ENCODE results near the gene ARPC3.
"Not testable (repeated sequence)": the region's sequence is repeated elsewhere in the genome, so short reads cannot be mapped to it uniquely, and the experiment has no call there.

GRCh38 chr12:110417113-110417512 is 33.0 kb downstream of the ARPC3 start:
- TF ChIP-seq, protein P1, sequence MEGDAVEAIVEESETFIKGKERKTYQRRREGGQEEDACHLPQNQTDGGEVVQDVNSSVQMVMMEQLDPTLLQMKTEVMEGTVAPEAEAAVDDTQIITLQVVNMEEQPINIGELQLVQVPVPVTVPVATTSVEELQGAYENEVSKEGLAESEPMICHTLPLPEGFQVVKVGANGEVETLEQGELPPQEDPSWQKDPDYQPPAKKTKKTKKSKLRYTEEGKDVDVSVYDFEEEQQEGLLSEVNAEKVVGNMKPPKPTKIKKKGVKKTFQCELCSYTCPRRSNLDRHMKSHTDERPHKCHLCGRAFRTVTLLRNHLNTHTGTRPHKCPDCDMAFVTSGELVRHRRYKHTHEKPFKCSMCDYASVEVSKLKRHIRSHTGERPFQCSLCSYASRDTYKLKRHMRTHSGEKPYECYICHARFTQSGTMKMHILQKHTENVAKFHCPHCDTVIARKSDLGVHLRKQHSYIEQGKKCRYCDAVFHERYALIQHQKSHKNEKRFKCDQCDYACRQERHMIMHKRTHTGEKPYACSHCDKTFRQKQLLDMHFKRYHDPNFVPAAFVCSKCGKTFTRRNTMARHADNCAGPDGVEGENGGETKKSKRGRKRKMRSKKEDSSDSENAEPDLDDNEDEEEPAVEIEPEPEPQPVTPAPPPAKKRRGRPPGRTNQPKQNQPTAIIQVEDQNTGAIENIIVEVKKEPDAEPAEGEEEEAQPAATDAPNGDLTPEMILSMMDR (IDR thresholded peaks at IDR 0.05; ENCODE audit: low read length): not testable (repeated sequence)
- TF ChIP-seq EZH2 (IDR thresholded peaks at IDR 0.05; ENCODE audit: borderline replicate concordance, low read length): not testable (repeated sequence)

Measured in OCI-LY1 (cell line).